Smooth muscle cell (in vitro differentiated cells): ENCODE data around the gene CNTNAP2. TPM values are rescaled to one million over a fixed set of nuclear protein-coding genes. Genes with fewer than 3 reads are reported as not detected.

Source experiments
- DNase-seq: peaks from one replicate; lab custom pipeline; 2025; ENCODE audit not compliant: unreplicated experiment; lab: John Stamatoyannopoulos, UW
- H2AFZ ChIP-seq: fragments of 200-600 bp; sonication (generic); 2 replicates; pipeline ENCODE4 v1.6.0; 2016; ENCODE audit warnings: antibody characterized with exemption, low read depth, mild to moderate bottlenecking
- H3F3A ChIP-seq: fragments of 200-600 bp; sonication (generic); 2 replicates; pipeline ENCODE4 v1.6.0; 2017; ENCODE audit warnings: antibody characterized with exemption, low read depth
- H3K27ac ChIP-seq: fragments of 200-600 bp; sonication (generic); 2 replicates; pipeline ENCODE4 v1.5.1; 2016; ENCODE audit warnings: low read depth, mild to moderate bottlenecking
- H3K27me3 ChIP-seq: fragments of 200-600 bp; sonication (generic); 2 replicates; pipeline ENCODE4 v1.6.1; 2016; ENCODE audit warnings: low read depth, mild to moderate bottlenecking
- H3K36me3 ChIP-seq: fragments of 200-600 bp; sonication (generic); 2 replicates; pipeline ENCODE4 v1.5.1; 2016; ENCODE audit warnings: low read depth
- H3K4me1 ChIP-seq: fragments of 200-600 bp; sonication (generic); 2 replicates; pipeline ENCODE4 v1.5.1; 2016; ENCODE audit warnings: low read depth
- H3K4me2 ChIP-seq: fragments of 200-600 bp; sonication (generic); 2 replicates; pipeline ENCODE4 v1.6.0; 2016; ENCODE audit warnings: mild to moderate bottlenecking
- H3K4me3 ChIP-seq: fragments of 200-600 bp; sonication (generic); 2 replicates; pipeline ENCODE4 v1.5.1; 2016; ENCODE audit warnings: mild to moderate bottlenecking
- H3K79me2 ChIP-seq: fragments of 200-600 bp; sonication (generic); 2 replicates; pipeline ENCODE4 v1.6.0; 2016; ENCODE audit warnings: low read depth, mild to moderate bottlenecking
- H3K9ac ChIP-seq: fragments of 200-600 bp; sonication (generic); 2 replicates; pipeline ENCODE4 v1.6.0; 2016; ENCODE audit warnings: low read depth
- H3K9me3 ChIP-seq: fragments of 200-600 bp; sonication (generic); replicated peaks from 2 replicates; pipeline ENCODE4 v1.5.1; 2016; ENCODE audit warnings: low read depth
- H4K20me1 ChIP-seq: fragments of 200-600 bp; sonication (generic); 2 replicates; pipeline ENCODE4 v1.6.0; 2016; ENCODE audit warnings: low read depth
- CTCF ChIP-seq: fragments of 200-600 bp; sonication (generic); IDR thresholded peaks from 2 replicates; pipeline ENCODE4 v1.5.1; 2017; ENCODE audit warnings: borderline replicate concordance, mild to moderate bottlenecking, antibody characterized with exemption; ENCODE audit not compliant: insufficient read depth, poor library complexity, severe bottlenecking
- WGBS: methylation state at CpG from one replicate; pipeline ENCODE4 v1.1.7; 2016; ENCODE audit warnings: low lambda C conversion rate; 5-methylcytosine and 5-hydroxymethylcytosine counted together
- polyA plus RNA-seq: library from polyadenylated mRNA; unstranded; fragments of >200 nt; fragmentation: Nextera tagmentation; extraction: Ambion mirVana; gene quantifications from 2 replicates; pipeline ENCODE4 v1.2.1, GENCODE V29; 2016
- total RNA-seq: library from RNA; depleted of rRNA; stranded (reverse); fragments of >200 nt; gene quantifications from 2 replicates; pipeline ENCODE4 v1.2.3, GENCODE V29; 2014

Gene CNTNAP2
- total and polyA plus RNA-seq, 2 experiments from 2014 or later = 1.7 to 9.0 TPM

- TF ChIP-seq CTCF = no peak
- Histone ChIP-seq H3K9ac (no peak overlapping the region), H3K4me1 (no peaks in the 10 kb centered on the region), H3F3A (no peaks in the 10 kb centered on the region), H3K9me3 (no peaks in the 10 kb centered on the region), H3K36me3 (no peaks in the 10 kb centered on the region), H3K4me2 (no peak overlapping the region), H2AFZ (no peak overlapping the region), H4K20me1 (no peaks in the 10 kb centered on the region), H3K27me3 (no peaks in the 10 kb centered on the region), H3K27ac (no peak overlapping the region), H3K79me2 (no peaks in the 10 kb centered on the region), H3K4me3 (no peak overlapping the region)
- 94% methylated on average over 12 of the region's 12 CpGs for WGBS
- no peak for DNase-seq
Observed at GRCh38 chr7:146665023-146665422, 548.4 kb downstream of the CNTNAP2 start.

GRCh38 chr7:146670532-146670931 lies 553.9 kb downstream of the CNTNAP2 start:
- no peak for TF ChIP-seq CTCF
- Histone ChIP-seq H3K9ac (no peak overlapping the region), H3K79me2 (no peaks in the 10 kb centered on the region), H3K27ac (no peak overlapping the region), H3F3A (no peaks in the 10 kb centered on the region), H3K9me3 (no peaks in the 10 kb centered on the region), H3K27me3 (no peaks in the 10 kb centered on the region), H3K4me1 (no peaks in the 10 kb centered on the region), H3K4me2 (no peak overlapping the region), H3K4me3 (no peak overlapping the region), H3K36me3 (no peaks in the 10 kb centered on the region), H2AFZ (no peak overlapping the region), H4K20me1 (no peaks in the 10 kb centered on the region)
- DNase-seq = no peak
- 85% methylated on average over 2 of the region's 2 CpGs for WGBS

- no peak overlapping the region for H2AFZ ChIP-seq
- H3K9me3 ChIP-seq = no peaks in the 10 kb centered on the region
- H3F3A ChIP-seq = no peaks in the 10 kb centered on the region
- H3K9ac ChIP-seq = no peak overlapping the region
- no peak overlapping the region for H3K4me2 ChIP-seq
- H3K36me3 ChIP-seq = no peaks in the 10 kb centered on the region
- H3K27me3 ChIP-seq = no peaks in the 10 kb centered on the region
- no peak for DNase-seq
- no peaks in the 10 kb centered on the region for H3K4me1 ChIP-seq
- no peak overlapping the region for H3K27ac ChIP-seq
- H3K79me2 ChIP-seq = no peaks in the 10 kb centered on the region
- no peak overlapping the region for H3K4me3 ChIP-seq
- no peaks in the 10 kb centered on the region for H4K20me1 ChIP-seq
- no peak for TF ChIP-seq CTCF
Observed at GRCh38 chr7:146681487-146681886, 564.9 kb downstream of the CNTNAP2 start.

- no peak overlapping the region for H3K4me2 ChIP-seq
- no peak overlapping the region for H3K27ac ChIP-seq
- no peaks in the 10 kb centered on the region for H3K79me2 ChIP-seq
- H4K20me1 ChIP-seq = no peaks in the 10 kb centered on the region
- no peak for DNase-seq
- no peaks in the 10 kb centered on the region for H3K9me3 ChIP-seq
- H3F3A ChIP-seq = no peaks in the 10 kb centered on the region
- TF ChIP-seq CTCF = no peak
- H3K9ac ChIP-seq = no peak overlapping the region
- no peak overlapping the region for H3K4me3 ChIP-seq
- H3K4me1 ChIP-seq = no peaks in the 10 kb centered on the region
- H3K27me3 ChIP-seq = no peaks in the 10 kb centered on the region
- 62% methylated on average over 1 of the region's 1 CpG for WGBS
- H3K36me3 ChIP-seq = no peaks in the 10 kb centered on the region
- no peak overlapping the region for H2AFZ ChIP-seq
Observed at GRCh38 chr7:146683439-146683838, 566.8 kb downstream of the CNTNAP2 start.
